Osteocyte (in vitro differentiated cells): ENCODE data around the gene PCED1A. TPM values are rescaled to one million over a fixed set of nuclear protein-coding genes. Genes with fewer than 3 reads are reported as not detected.

Experiments
- DNase-seq: peaks from one replicate; pipeline ENCODE4 v3.0.0; 2021; ENCODE audit warnings: mixed read lengths; ENCODE audit not compliant: unreplicated experiment; ENCODE audit errors: extremely low spot score
- H3K27ac Mint-ChIP-seq: one replicate; pipeline ENCODE4 v1.8.0; 2021; ENCODE audit warnings: mild to moderate bottlenecking, mixed read lengths; ENCODE audit not compliant: unreplicated experiment
- H3K27me3 Mint-ChIP-seq: one replicate; pipeline ENCODE4 v1.8.0; 2021; ENCODE audit warnings: mixed read lengths; ENCODE audit not compliant: unreplicated experiment
- H3K36me3 Mint-ChIP-seq: one replicate; pipeline ENCODE4 v1.8.0; 2021; ENCODE audit warnings: mixed read lengths; ENCODE audit not compliant: unreplicated experiment
- H3K4me1 Mint-ChIP-seq: one replicate; pipeline ENCODE4 v1.8.0; 2021; ENCODE audit warnings: mixed read lengths; ENCODE audit not compliant: unreplicated experiment
- H3K4me3 Mint-ChIP-seq: one replicate; pipeline ENCODE4 v1.8.0; 2021; ENCODE audit warnings: mild to moderate bottlenecking, moderate library complexity, mixed read lengths; ENCODE audit not compliant: unreplicated experiment
- H3K9me3 Mint-ChIP-seq: one replicate; pipeline ENCODE4 v1.8.0; 2021; ENCODE audit warnings: mixed read lengths; ENCODE audit not compliant: unreplicated experiment
- total RNA-seq: library from RNA; stranded (reverse); gene quantifications from 2 replicates; pipeline ENCODE4 v1.2.1, GENCODE V29; 2021
- TF ChIP-seq, protein P1 (sequence below): fragments of 200-600 bp; sonication (generic); IDR thresholded peaks from 2 replicates; pipeline ENCODE4 v1.5.0; 2021; ENCODE audit warnings: antibody characterized with exemption, mild to moderate bottlenecking, moderate library complexity

PCED1A gene
- total RNA-seq, 1 donor from 2014 or later, result 80.8 TPM

DNA sequence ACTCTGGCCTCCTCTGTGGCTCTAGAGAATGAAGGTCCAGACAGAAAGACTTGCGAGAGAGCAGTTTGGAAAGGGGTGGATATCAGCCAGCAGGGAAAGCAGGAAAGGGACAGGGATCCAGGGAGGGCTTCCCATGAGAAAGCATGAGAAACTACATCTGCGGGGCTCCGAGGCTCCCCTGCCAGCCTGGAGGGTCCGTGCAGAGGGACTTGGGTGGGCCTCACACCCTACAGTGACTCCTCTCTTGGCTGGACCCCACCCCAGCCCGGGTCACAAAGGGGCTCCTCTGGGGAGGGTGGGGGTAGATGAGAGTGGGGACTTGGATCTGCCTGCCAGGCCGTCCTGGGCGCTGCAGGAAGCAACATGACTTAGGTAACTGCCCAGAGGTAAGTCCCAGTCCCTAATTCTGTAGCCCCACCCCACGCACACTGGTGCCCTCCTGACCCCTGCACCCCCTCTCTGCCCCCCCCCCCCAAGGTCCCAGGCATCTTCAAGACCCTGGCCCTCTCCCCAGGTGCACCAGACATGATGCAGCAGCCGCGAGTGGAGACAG lies 24.3 kb downstream of the PCED1A start, which contains the start of gene TMEM239:
TSS of gene TMEM239 (plus strand) at position 335 of the 553 bp plus-strand sequence. CDS start at position 526, 191 bp downstream.
- Mint-ChIP-seq H3K27ac (peak within 1 kb of the TSS; percentile 55), H3K4me3 (no peak within 1 kb of the TSS), H3K36me3 (no peaks in the 10 kb centered on the region), H3K9me3 (peaks cover 10% of the 10 kb centered on the region), H3K27me3 (no peaks in the 10 kb centered on the region), H3K4me1 (peaks cover 58% of the 10 kb centered on the region)
- DNase-seq, result peak; percentile 80
- TF ChIP-seq, protein P1, sequence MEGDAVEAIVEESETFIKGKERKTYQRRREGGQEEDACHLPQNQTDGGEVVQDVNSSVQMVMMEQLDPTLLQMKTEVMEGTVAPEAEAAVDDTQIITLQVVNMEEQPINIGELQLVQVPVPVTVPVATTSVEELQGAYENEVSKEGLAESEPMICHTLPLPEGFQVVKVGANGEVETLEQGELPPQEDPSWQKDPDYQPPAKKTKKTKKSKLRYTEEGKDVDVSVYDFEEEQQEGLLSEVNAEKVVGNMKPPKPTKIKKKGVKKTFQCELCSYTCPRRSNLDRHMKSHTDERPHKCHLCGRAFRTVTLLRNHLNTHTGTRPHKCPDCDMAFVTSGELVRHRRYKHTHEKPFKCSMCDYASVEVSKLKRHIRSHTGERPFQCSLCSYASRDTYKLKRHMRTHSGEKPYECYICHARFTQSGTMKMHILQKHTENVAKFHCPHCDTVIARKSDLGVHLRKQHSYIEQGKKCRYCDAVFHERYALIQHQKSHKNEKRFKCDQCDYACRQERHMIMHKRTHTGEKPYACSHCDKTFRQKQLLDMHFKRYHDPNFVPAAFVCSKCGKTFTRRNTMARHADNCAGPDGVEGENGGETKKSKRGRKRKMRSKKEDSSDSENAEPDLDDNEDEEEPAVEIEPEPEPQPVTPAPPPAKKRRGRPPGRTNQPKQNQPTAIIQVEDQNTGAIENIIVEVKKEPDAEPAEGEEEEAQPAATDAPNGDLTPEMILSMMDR, result no peak

DNA sequence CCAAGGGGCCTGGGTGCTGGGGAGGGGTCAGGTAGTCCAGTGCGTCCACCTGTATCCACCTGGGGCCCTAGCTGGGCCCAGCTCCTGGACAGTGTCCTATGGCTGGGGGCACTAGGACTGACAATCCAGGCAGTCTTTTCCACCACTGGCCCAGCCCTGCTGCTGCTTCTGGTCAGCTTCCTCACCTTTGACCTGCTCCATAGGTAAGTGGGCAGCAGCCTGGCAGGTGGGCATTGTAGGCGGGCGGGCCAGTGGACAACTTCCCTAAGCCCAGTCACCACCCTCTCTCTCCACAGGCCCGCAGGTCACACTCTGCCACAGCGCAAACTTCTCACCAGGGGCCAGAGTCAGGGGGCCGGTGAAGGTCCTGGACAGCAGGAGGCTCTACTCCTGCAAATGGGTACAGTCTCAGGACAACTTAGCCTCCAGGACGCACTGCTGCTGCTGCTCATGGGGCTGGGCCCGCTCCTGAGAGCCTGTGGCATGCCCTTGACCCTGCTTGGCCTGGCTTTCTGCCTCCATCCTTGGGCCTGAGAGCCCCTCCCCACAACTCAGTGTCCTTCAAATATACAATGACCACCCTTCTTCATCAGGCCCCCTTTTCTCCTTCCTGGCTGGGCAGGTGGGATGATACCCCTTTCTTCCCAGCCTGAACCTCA lies 25.1 kb downstream of the PCED1A start:
- Mint-ChIP-seq H3K36me3 (no peaks in the 10 kb centered on the region), H3K27ac (peak overlapping the region; percentile 55)

DNA sequence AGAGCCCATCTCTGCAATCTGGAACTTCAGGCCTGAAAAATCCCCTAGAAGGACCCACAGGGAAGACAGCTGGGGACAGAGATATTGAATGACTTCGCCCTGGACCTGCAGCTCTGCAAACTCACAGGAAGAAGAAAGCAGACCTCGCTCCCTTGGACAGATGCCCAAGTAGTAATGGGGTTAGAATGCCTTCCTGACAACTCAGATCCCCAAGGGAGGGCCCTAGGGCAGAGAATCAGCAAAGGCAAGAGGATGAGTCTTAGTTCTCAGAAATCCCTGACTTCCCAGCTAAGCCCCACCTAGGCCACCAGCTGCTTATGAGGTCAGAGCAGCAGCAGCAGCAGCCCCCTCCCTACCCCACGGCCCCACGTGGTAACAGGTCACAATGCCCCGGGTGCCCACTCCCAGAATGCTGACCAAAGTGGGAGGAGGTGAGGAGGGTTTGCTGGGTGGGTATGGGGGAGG lies 25.8 kb downstream of the PCED1A start, which contains the start of gene C20orf141:
TSS of gene C20orf141 (plus strand) at position 401 of the 465 bp plus-strand sequence. CDS start 198 bp downstream, outside the sequence.
- Mint-ChIP-seq H3K27me3 (no peaks in the 10 kb centered on the region), H3K36me3 (no peaks in the 10 kb centered on the region), H3K9me3 (peaks cover 12% of the 10 kb centered on the region), H3K4me1 (peaks cover 48% of the 10 kb centered on the region), H3K4me3 (peak within 1 kb of the TSS; percentile 47), H3K27ac (peak within 1 kb of the TSS; percentile 55)
- TF ChIP-seq, protein P1, result no peak
- DNase-seq, result peak; percentile 96

More for the DNA sequence above, 25.1 kb downstream of the PCED1A start:
- H3K4me3 Mint-ChIP-seq, result peak overlapping the region; percentile 47
- H3K27me3 Mint-ChIP-seq, result no peaks in the 10 kb centered on the region
- peaks cover 55% of the 10 kb centered on the region for H3K4me1 Mint-ChIP-seq
- H3K9me3 Mint-ChIP-seq, result peaks cover 12% of the 10 kb centered on the region
- DNase-seq, result peak; percentile 70
- TF ChIP-seq, protein P1, result no peak

DNA sequence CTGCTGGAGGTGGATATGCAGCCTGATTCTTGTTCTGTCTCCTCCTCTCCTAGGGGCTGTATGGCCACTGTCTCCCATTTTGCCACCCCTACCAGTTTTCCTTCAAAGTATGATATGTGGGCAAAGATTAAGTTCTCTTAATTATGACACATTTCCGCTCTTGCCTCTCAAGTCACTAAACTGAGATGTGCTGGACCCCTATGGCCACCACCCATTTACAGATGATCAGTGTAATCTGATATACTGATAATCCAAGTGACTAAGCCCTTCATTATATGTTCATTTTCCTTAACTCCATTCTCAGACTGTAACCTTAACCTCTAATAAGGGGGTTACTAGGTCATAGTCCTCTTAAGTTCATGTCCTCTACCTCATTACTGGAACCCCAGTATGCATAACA lies 26.4 kb downstream of the PCED1A start:
- H3K4me1 Mint-ChIP-seq, result peaks cover 43% of the 10 kb centered on the region
- peaks cover under 1% of the 10 kb centered on the region for H3K36me3 Mint-ChIP-seq
- H3K4me3 Mint-ChIP-seq, result no peak overlapping the region
- H3K27me3 Mint-ChIP-seq, result peaks cover 1% of the 10 kb centered on the region
- TF ChIP-seq, protein P1, result no peak
- H3K27ac Mint-ChIP-seq, result peak overlapping the region; percentile 55
- DNase-seq, result peak; percentile 27
- H3K9me3 Mint-ChIP-seq, result peaks cover 12% of the 10 kb centered on the region

DNA sequence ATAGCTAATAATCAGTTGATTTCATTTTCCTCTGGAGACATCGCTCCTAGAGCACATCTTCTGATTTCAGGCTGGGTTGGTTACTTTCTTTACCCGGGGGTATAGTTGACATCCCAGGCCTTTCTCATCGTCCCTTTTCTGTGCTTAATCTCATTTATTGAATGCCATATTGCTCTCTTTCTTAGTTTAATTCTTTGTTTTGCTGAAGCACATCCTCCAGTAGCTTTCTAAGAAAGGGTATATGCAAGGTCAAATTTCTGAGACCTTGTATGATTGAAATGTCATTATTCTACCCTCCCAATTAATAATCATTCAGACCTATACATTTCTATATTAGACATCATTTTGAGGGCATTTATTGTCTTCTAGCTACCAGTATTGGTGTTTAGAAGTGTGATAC lies 28.3 kb downstream of the PCED1A start:
- Mint-ChIP-seq H3K36me3 (peaks cover 4% of the 10 kb centered on the region), H3K4me1 (peaks cover 28% of the 10 kb centered on the region), H3K27ac (no peak overlapping the region)

More for the DNA sequence above, 28.3 kb downstream of the PCED1A start:
- peaks cover 12% of the 10 kb centered on the region for H3K9me3 Mint-ChIP-seq
- H3K27me3 Mint-ChIP-seq, result peaks cover 11% of the 10 kb centered on the region
- no peak for DNase-seq
- TF ChIP-seq, protein P1, result no peak
- H3K4me3 Mint-ChIP-seq, result no peak overlapping the region
